K562 (cell line): Measurements from ENCODE around the gene SHANK3. TPM values are rescaled to one million over a fixed set of nuclear protein-coding genes. Genes with fewer than 3 reads are reported as not detected.

Experiments
- ATAC-seq: fragments of 200-7000 bp; cut with Tn5 transposase; 3 replicates; pipeline ENCODE4 v1.9.1; 2020; ENCODE audit warnings: moderate library complexity
- BruUV-seq: library from RNA; stranded (reverse); fragments of 400-500 nt; replicated peaks from 2 replicates; lab custom pipeline; 2021; lab: Mats Ljungman, UMichigan
- CTCF ChIA-PET: fragments of 300-600 bp; formaldehyde crosslinking; extraction: SDS; loops from one replicate; lab custom pipeline; 2021; ENCODE audit warnings: low intra/inter-chr PET ratio; lab: Yijun Ruan, JAX
- POLR2A ChIA-PET: fragments of 300-600, 350-650 bp; sonication (Branson Sonifier 250); formaldehyde crosslinking; extraction: SDS; loops from one replicate; lab custom pipeline; 2021; ENCODE audit warnings: antibody characterized with exemption, inconsistent platforms; lab: Yijun Ruan, JAX
- DNase-seq, 4 experiments: peaks; one replicate each; pipeline versions ENCODE4 v3.0.0 to v3.0.0-alpha.2; 2011 to 2018; ENCODE audit warnings: low spot score in 3 of 4, mixed read lengths in 3 of 4; ENCODE audit errors: extremely low read depth in 1 of 4
- FAIRE-seq: peaks from 2 replicates; lab custom pipeline; 2011; peaks lifted over from hg19 to GRCh38; lab: Jason Lieb, UNC
- H2AFZ ChIP-seq: 2 replicates; pipeline ENCODE4 v1.6.0; 2011; ENCODE audit warnings: low read depth, low read length, control low read depth, inconsistent platforms
- H3K27ac ChIP-seq: fragments of 200-600 bp; 3 replicates; pipeline ENCODE4 v1.8.0; 2011; ENCODE audit warnings: low read depth, mild to moderate bottlenecking, control low read depth, inconsistent platforms, low read length, moderate library complexity, mixed read lengths; ENCODE audit errors: extremely low read depth
- H3K27me3 ChIP-seq, 2 experiments: fragments of 300-600 bp in 1 of 2; 2 replicates in 1 of 2; 3 replicates in 1 of 2; pipeline versions ENCODE4 v1.6.0 to v1.8.0; 2011; ENCODE audit warnings: inconsistent platforms in 2 of 2, low read length in 2 of 2, mild to moderate bottlenecking in 1 of 2, mixed read lengths in 1 of 2, moderate library complexity in 1 of 2; ENCODE audit not compliant: control insufficient read depth in 2 of 2, insufficient read depth in 2 of 2
- H3K36me3 ChIP-seq: fragments of 300-600 bp; 3 replicates; pipeline ENCODE4 v1.8.0; 2011; ENCODE audit warnings: mild to moderate bottlenecking, low read length, inconsistent platforms; ENCODE audit not compliant: control insufficient read depth, insufficient read depth
- H3K4me1 ChIP-seq, 2 experiments: fragments of 200-600 bp in 1 of 2; replicated peaks in 1 of 2; 2 replicates in 1 of 2; 3 replicates in 1 of 2; pipeline versions ENCODE4 v1.5.1 to v1.8.0; 2011; ENCODE audit warnings: inconsistent platforms in 2 of 2, low read length in 2 of 2, mild to moderate bottlenecking in 1 of 2, mixed read lengths in 1 of 2, moderate library complexity in 1 of 2; ENCODE audit not compliant: control insufficient read depth in 2 of 2, insufficient read depth in 2 of 2
- H3K4me2 ChIP-seq: 2 replicates; pipeline ENCODE4 v1.6.1; 2011; ENCODE audit warnings: low read length, control low read depth, inconsistent platforms, mixed read lengths; ENCODE audit not compliant: insufficient read depth
- H3K4me3 ChIP-seq: fragments of 200-600 bp; sonication (generic), shearing (Covaris generic); 2 replicates; pipeline ENCODE4 v1.5.1; 2016; ENCODE audit warnings: control low read depth, inconsistent platforms
- H3K79me2 ChIP-seq: fragments of 200-600 bp; 3 replicates; pipeline ENCODE4 v1.8.0; 2011; ENCODE audit warnings: low read length, inconsistent platforms; ENCODE audit not compliant: control insufficient read depth, insufficient read depth
- H3K9ac ChIP-seq, 2 experiments: 2 replicates each; pipeline versions ENCODE4 v1.6.0 to v1.6.1; 2011; ENCODE audit warnings: low read depth in 2 of 2, low read length in 2 of 2, control low read depth in 1 of 2, inconsistent platforms in 1 of 2, mild to moderate bottlenecking in 1 of 2, mixed read lengths in 1 of 2; ENCODE audit not compliant: insufficient read depth in 1 of 2
- H3K9me1 ChIP-seq: one replicate; pipeline ENCODE4 v1.6.0; 2011; ENCODE audit warnings: inconsistent platforms, mild to moderate bottlenecking, low read length, moderate library complexity; ENCODE audit not compliant: control insufficient read depth, insufficient read depth
- H3K9me3 ChIP-seq: replicated peaks from 2 replicates; pipeline ENCODE4 v1.5.1; 2011; ENCODE audit warnings: low read depth, low read length, inconsistent platforms; ENCODE audit not compliant: control insufficient read depth, insufficient read depth
- H4K20me1 ChIP-seq: replicated peaks from 2 replicates; pipeline ENCODE4 v1.6.1; 2011; ENCODE audit warnings: low read length, inconsistent platforms, mixed read lengths; ENCODE audit not compliant: control insufficient read depth, insufficient read depth
- ARID3A ChIP-seq: IDR thresholded peaks from 2 replicates; pipeline ENCODE4 v1.6.1; 2012; ENCODE audit warnings: low read depth, low read length, improper control_type of control experiment, borderline replicate concordance
- CBFA2T3 ChIP-seq: fragments of 450-650 bp; IDR thresholded peaks from 2 replicates; pipeline ENCODE4 v1.6.1; 2017
- EP400 ChIP-seq: fragments of 450-650 bp; IDR thresholded peaks from 2 replicates; pipeline ENCODE4 v1.6.1; 2017; ENCODE audit warnings: antibody characterized with exemption, mild to moderate bottlenecking, moderate library complexity
- GMEB1 ChIP-seq: fragments of 250-450 bp; sonication (Bioruptor Pico); IDR thresholded peaks from 2 replicates; pipeline ENCODE4 v1.4.0; 2020; ENCODE audit warnings: mild to moderate bottlenecking
- HINFP ChIP-seq: fragments of 450-650 bp; conservative IDR thresholded peaks from 2 replicates; pipeline ENCODE4 v1.6.1; 2016; ENCODE audit warnings: missing genetic modification characterization, low read depth, mild to moderate bottlenecking, control low read depth, missing compliant biosample characterization
- KLF16 ChIP-seq: IDR thresholded peaks from 2 replicates; pipeline ENCODE4 v1.6.1; 2016; ENCODE audit warnings: antibody characterized with exemption
- PHB2 ChIP-seq: fragments of 450-650 bp; IDR thresholded peaks from 2 replicates; pipeline ENCODE4 v1.6.1; 2017; ENCODE audit warnings: low read depth
- TEAD1 ChIP-seq, 2 experiments: fragments of 450-650 bp in 1 of 2; sonication (generic) in 1 of 2; formaldehyde crosslinking; IDR thresholded peaks; 2 replicates each; pipeline versions ENCODE4 v1.4.0 to v1.8.0; 2020 to 2022; ENCODE audit warnings: mild to moderate bottlenecking in 2 of 2, missing genetic modification reagents in 1 of 2
- THAP7 ChIP-seq: fragments of 250-450 bp; sonication (Bioruptor Pico); IDR thresholded peaks from 2 replicates; pipeline ENCODE4 v1.5.0; 2021
- VEZF1 ChIP-seq: fragments of 200-800 bp; sonication (Bioruptor generic); IDR thresholded peaks from 2 replicates; pipeline ENCODE4 v1.6.1; 2017; ENCODE audit warnings: missing genetic modification characterization, missing compliant biosample characterization
- ZNF830 ChIP-seq: fragments of 250-450 bp; sonication (Bioruptor Pico); IDR thresholded peaks from 2 replicates; pipeline ENCODE4 v1.5.0; 2021; ENCODE audit warnings: mild to moderate bottlenecking
- WGBS: fragments of 100-300 bp; shearing (Covaris generic); methylation state at CpG from one replicate; pipeline ENCODE4 v1.1.6; 2016; ENCODE audit warnings: low coverage, mixed read lengths; ENCODE audit not compliant: insufficient coverage; ENCODE audit errors: missing lambda C conversion rate; 5-methylcytosine and 5-hydroxymethylcytosine counted together
- in situ Hi-C: fragments of 300-500 bp; cut with MboI; formaldehyde crosslinking; loops from 4 replicates; pipeline ENCODE4 v1.15.0; 2018; ENCODE audit warnings: inconsistent platforms, mixed read lengths
- intact Hi-C: fragments of 100-400 bp; cut with micrococcal nuclease; formaldehyde crosslinking; loops from 2 replicates; pipeline ENCODE4 v1.14.2; 2022
- polyA plus RNA-seq, 8 experiments: library from polyadenylated mRNA; depleted of rRNA in 4 of 8; stranded (reverse) in 5 of 8; unstranded in 3 of 8; fragments of >200 nt; fragmentation: Nextera tagmentation in 2 of 8; fragmentation: Illumina TruSeq in 1 of 8; extraction: Ambion mirVana in 2 of 8; extraction: Trizol in 1 of 8; gene quantifications; 2 replicates each; pipeline versions ENCODE4 v1.2.1 to v1.2.3, GENCODE V29; 2011 to 2014; ENCODE audit warnings: inconsistent platforms in 1 of 8, missing spikeins in 1 of 8
- total RNA-seq, 7 experiments: library from RNA; depleted of rRNA in 6 of 7; stranded (reverse); fragments of >200 nt in 6 of 7; fragmentation: Illumina TruSeq in 2 of 7; extraction: Trizol in 2 of 7; gene quantifications; 2 replicates each; pipeline versions ENCODE4 v1.2.1 to v1.2.3, GENCODE V29; 2011 to 2021; ENCODE audit warnings: low replicate concordance in 1 of 7

Gene SHANK3
- total and polyA plus RNA-seq, 9 of the 15 experiments (the other 6 are each of a cell fraction or from before 2014, with no cell fraction given) = 0.01 to 0.07 (median 0.03) TPM; not detected in 6

GRCh38 chr22:50676180-50676636 lies 3.6 kb downstream of the SHANK3 start:
- Histone ChIP-seq H3K9me1 (no peaks in the 10 kb centered on the region), H3K36me3 (no peaks in the 10 kb centered on the region), H4K20me1 (no peaks in the 10 kb centered on the region), H3K9ac (no peak overlapping the region; a peak in 1 of 4 replicates), H2AFZ (no peak overlapping the region), H3K27me3 (peaks cover 4 to 24% of the 10 kb centered on the region in 2 experiments; a peak in 4 of 5 replicates), H3K9me3 (no peaks in the 10 kb centered on the region), H3K4me3 (no peak overlapping the region), H3K4me1 (peaks cover 0 to 21% of the 10 kb centered on the region in 2 experiments; a peak in 1 of 5 replicates), H3K4me2 (no peak overlapping the region), H3K79me2 (no peaks in the 10 kb centered on the region), H3K27ac (no peak overlapping the region)
- FAIRE-seq (no peak), DNase-seq (peak in 2 of 4 experiments; percentile 1 to 2), ATAC-seq (no peak)
- intact Hi-C loops (no loop called here), in situ Hi-C loops (no loop called here)
- ChIA-PET CTCF (no interaction called here), POLR2A (no interaction called here)
- no peak for TF ChIP-seq HINFP (tag)
- no peak for TF ChIP-seq KLF16
- no peak for TF ChIP-seq EP400
- no peak for TF ChIP-seq TEAD1 (CRISPR knock-in tag; IDR thresholded peaks at IDR 0.05)
- TF ChIP-seq CBFA2T3 = no peak
- TF ChIP-seq ZNF830 (CRISPR knock-in tag) = no peak
- no peak for TF ChIP-seq THAP7
- no peak for TF ChIP-seq ARID3A
- no peak for TF ChIP-seq VEZF1 (CRISPR knock-in tag)
- no peak for TF ChIP-seq GMEB1 (CRISPR knock-in tag)
- no peak for TF ChIP-seq PHB2
- BruUV-seq = no TSS peak
- 2% methylated on average over 13 of the region's 14 CpGs for WGBS
